HUES6 (cell line): ENCODE measurements around the gene ACRBP.

Experiments used
- H3K27ac ChIP-seq: 2 replicates; pipeline ENCODE4 v1.7.0; 2013; ENCODE audit warnings: low read depth, mild to moderate bottlenecking, low read length, inconsistent platforms
- H3K27me3 ChIP-seq: 2 replicates; pipeline ENCODE4 v1.6.1; 2013; ENCODE audit warnings: low read length; ENCODE audit not compliant: control insufficient read depth, insufficient read depth
- H3K36me3 ChIP-seq: 2 replicates; pipeline ENCODE4 v1.6.1; 2013; ENCODE audit warnings: low read length; ENCODE audit not compliant: control insufficient read depth, insufficient read depth
- H3K4me1 ChIP-seq: 2 replicates; pipeline ENCODE4 v1.6.1; 2013; ENCODE audit warnings: low read length; ENCODE audit not compliant: control insufficient read depth, insufficient read depth
- H3K4me3 ChIP-seq: 2 replicates; pipeline ENCODE4 v1.5.1; 2013; ENCODE audit warnings: low read depth, low read length
- H3K9ac ChIP-seq: one replicate; pipeline ENCODE4 v1.6.1; 2013; ENCODE audit warnings: mild to moderate bottlenecking, low read length
- H3K9me3 ChIP-seq: 2 replicates; pipeline ENCODE4 v1.6.1; 2013; ENCODE audit warnings: low read depth, low read length; ENCODE audit not compliant: control insufficient read depth, insufficient read depth

Gene ACRBP

DNA sequence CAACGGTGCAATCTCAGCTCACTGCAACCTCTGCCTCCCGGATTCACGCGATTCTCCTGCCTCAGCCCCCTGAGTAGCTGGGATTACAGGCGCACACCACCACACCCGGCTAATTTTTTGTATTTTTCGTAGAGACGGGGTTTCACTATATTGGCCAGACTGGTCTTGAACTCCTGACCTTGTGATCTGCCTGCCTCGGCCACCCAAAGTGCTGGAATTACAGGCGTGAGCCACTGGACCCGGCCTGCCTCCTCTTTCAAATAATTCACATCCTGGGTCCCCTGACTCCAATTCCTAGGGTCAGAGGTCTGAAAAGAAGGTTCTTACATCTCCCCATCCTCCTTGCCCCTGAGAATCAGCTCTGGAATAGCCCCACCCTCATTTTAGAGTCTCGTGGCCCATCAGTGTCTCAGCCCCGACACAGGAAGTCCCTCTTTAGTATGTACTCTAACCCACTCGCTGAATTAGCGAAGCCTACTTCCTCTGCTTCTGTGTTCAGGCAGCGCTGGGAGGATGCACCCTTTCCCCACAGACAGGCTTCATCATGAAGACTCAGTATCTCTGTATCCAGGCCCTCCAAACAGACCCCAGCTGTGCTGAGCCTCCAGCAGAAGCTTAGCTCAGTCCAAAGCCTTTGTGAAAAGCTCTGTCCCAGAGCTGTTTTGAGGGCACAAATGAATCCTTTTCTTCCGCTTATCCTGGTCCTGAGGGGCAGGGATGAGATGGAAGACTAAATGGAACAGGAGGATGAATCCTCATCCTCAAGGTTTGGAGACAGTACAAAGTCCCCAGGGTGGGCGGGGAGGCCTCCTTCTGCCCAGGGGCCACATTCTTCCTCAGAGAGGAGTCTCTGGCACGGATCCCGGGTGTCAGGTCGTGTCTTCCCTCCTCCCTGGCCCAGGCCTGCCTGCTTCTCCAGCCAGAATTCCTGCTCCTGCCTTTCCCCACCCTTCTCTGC is 14.9 kb downstream of the ACRBP start:
- Histone ChIP-seq H3K9ac (peak overlapping the region; percentile 17), H3K9me3 (no peaks in the 10 kb centered on the region), H3K27me3 (no peaks in the 10 kb centered on the region), H3K27ac (no peak overlapping the region), H3K36me3 (no peaks in the 10 kb centered on the region), H3K4me1 (peaks cover 27% of the 10 kb centered on the region; the same call in 1 of the 2 replicates), H3K4me3 (no peak overlapping the region)

DNA sequence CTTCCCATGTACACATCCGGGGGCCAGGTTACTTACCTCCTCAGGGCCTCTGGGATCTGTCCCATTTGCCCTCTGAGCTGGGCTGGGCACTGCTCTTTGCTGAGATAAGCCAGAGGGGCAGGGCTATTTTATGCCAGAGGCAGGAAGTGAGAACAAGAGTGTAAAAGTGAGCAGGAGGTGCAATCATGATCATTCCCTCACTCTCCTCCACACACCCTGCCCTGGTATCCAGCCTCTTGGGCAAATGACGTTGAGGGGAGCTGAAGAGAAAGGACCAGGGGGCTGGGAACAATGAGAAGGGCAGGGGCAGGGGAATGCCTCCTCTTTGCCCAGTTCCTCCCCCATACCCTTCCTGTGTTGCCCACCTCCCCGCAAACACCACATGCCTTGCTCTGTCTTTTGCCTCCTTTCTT is 15.7 kb downstream of the ACRBP start:
- no peak overlapping the region for H3K9ac ChIP-seq
- no peaks in the 10 kb centered on the region for H3K27me3 ChIP-seq
- H3K4me3 ChIP-seq = no peak overlapping the region
- peaks cover 27% of the 10 kb centered on the region; the same call in 1 of the 2 replicates for H3K4me1 ChIP-seq
- H3K27ac ChIP-seq = no peak overlapping the region
- H3K36me3 ChIP-seq = no peaks in the 10 kb centered on the region
- H3K9me3 ChIP-seq = no peaks in the 10 kb centered on the region

DNA sequence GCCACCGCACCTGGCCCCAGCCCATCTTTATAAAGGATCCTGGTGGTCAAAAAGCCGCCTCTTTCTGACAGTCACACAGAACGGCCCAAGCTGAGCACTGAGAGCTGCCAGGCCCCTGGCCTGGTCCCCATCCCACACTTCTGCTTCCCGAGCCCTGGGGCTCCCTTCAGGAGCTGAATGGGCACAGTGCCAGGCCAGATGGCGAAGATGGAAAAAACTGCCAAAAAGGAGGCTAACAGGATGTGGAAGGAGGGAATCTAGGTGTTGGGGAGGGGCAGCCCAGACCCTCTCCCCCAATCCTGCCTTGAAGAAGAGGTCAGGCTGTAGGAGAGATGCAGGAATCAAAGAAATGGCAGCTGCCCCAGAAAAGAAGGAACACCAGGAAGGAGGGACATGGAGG is 16.5 kb downstream of the ACRBP start:
- Histone ChIP-seq H3K27me3 (no peaks in the 10 kb centered on the region), H3K9ac (no peak overlapping the region), H3K9me3 (no peaks in the 10 kb centered on the region), H3K36me3 (no peaks in the 10 kb centered on the region), H3K4me3 (no peak overlapping the region), H3K27ac (no peak overlapping the region), H3K4me1 (peaks cover 19% of the 10 kb centered on the region; the same call in 1 of the 2 replicates)

DNA sequence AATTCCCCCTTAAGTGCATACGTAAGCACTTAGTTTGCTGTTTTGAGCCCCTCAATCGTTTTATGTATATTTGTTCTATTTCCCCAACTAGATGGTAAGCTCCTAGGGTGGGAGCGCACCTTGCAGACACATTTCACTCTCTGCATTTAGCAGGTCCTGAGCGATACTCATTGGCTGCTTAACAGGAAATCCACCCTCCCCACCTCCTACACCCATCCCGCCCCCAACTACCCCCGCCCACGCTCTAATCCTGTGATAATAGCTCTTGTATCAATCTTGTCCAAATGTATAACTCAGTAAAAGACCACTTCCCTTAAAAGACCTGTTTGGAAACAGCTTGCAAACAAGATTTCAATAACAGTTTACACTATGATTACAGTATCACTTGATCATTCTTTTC is 19.6 kb downstream of the ACRBP start:
- Histone ChIP-seq H3K27ac (no peak overlapping the region), H3K36me3 (no peaks in the 10 kb centered on the region), H3K4me1 (peaks cover 7% of the 10 kb centered on the region; the same call in 1 of the 2 replicates), H3K9me3 (no peaks in the 10 kb centered on the region), H3K27me3 (no peaks in the 10 kb centered on the region), H3K9ac (no peak overlapping the region), H3K4me3 (no peak overlapping the region)

DNA sequence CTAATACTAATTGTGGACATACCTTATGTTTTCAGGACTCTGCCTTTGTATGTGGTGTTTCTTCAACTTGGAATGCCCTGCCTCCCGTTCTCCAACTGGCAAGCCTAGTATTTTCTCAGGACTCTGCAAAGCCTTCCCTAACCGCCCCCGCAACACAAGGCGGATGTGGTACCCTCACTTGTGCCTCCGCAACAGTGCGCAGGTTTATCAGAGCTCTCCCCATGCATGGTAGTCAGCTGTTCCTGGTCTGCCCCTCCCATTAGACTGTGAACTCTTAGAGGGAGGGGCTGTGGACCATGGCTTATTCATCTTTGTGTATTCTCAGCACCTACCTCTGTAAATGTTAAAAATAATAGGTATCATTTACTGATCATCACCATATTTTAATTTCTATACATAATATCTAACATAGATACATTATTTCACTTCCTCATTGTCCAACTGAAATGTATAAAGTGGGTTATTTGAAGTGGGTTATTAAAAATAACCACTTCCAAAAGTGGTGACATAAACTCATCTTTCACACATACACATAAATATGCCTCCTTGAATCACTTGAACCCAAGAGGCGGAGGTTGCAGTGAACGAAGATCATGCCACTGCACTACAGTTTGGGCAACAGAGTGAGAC is 20.5 kb downstream of the ACRBP start:
- no peak overlapping the region for H3K9ac ChIP-seq
- peaks cover 3% of the 10 kb centered on the region; the same call in 1 of the 2 replicates for H3K4me1 ChIP-seq
- H3K27ac ChIP-seq = no peak overlapping the region
- H3K9me3 ChIP-seq = no peaks in the 10 kb centered on the region
- H3K27me3 ChIP-seq = no peaks in the 10 kb centered on the region
- H3K36me3 ChIP-seq = no peaks in the 10 kb centered on the region
- no peak overlapping the region for H3K4me3 ChIP-seq

DNA sequence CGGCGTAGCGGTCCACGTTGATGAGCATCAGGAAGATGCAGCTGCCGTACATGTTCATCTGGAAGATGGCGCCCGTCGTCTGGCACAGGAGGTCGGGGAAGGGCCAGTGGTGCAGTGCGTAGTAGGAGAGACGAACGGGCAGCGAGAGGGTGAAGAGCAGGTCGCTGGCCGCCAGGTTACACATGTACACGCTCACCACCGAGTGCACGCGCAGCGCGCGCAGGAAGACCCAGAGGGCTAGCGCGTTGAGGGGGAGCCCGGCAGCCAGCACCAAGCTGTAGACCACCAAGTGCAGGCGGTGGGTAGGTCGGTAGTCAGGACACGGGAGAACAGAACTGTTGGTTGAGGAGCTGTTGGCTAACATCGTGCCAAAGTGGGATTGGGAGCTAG is 26.4 kb downstream of the ACRBP start:
- Histone ChIP-seq H3K4me1 (peaks cover 6% of the 10 kb centered on the region; the same call in 1 of the 2 replicates), H3K9ac (no peak overlapping the region), H3K36me3 (no peaks in the 10 kb centered on the region), H3K27me3 (peaks cover 22% of the 10 kb centered on the region), H3K4me3 (peak overlapping the region; percentile 18; the same call in 1 of the 2 replicates), H3K27ac (no peak overlapping the region), H3K9me3 (no peaks in the 10 kb centered on the region)

DNA sequence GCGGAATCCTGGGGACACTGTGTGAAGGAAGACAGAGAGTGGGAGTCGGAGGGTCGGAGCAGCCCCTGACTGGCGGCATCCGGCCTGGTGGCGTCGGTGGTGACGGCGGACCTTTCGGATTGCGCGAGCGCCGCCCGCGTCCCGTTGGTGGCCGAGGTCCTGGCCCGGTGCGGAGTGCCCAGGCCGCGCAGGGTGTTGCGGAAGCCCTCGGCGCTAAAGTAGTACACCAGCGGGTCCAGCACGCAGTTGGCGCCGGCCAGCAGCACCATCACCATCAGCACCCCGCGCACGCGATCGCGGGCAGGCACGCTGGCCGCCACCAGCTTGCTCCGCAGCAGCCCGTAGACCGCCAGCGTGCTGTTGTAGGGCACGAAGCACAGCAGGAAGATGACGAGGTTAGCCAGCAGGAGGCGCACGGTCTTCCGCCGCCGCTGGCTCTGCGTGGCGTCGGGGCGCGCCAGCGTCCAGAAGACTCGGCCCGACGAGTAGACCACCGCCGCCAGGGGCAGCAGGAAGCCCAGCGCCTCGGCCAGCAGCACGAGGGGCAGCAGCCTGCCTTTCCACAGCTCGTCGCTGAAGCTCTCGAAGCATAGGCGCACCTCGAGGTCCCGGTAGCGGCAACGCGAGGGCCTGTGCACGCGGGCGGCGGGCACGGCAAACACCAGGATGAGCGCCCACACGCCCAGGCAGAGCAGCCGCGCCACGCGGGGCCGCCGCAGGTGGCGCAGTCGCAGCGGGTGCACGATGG is 26.9 kb downstream of the ACRBP start:
- Histone ChIP-seq H3K9me3 (no peaks in the 10 kb centered on the region), H3K9ac (peak overlapping the region; percentile 20), H3K36me3 (no peaks in the 10 kb centered on the region), H3K4me1 (peaks cover 10% of the 10 kb centered on the region), H3K4me3 (peak overlapping the region; percentile 49; the same call in 1 of the 2 replicates), H3K27ac (no peak overlapping the region), H3K27me3 (peaks cover 22% of the 10 kb centered on the region)

DNA sequence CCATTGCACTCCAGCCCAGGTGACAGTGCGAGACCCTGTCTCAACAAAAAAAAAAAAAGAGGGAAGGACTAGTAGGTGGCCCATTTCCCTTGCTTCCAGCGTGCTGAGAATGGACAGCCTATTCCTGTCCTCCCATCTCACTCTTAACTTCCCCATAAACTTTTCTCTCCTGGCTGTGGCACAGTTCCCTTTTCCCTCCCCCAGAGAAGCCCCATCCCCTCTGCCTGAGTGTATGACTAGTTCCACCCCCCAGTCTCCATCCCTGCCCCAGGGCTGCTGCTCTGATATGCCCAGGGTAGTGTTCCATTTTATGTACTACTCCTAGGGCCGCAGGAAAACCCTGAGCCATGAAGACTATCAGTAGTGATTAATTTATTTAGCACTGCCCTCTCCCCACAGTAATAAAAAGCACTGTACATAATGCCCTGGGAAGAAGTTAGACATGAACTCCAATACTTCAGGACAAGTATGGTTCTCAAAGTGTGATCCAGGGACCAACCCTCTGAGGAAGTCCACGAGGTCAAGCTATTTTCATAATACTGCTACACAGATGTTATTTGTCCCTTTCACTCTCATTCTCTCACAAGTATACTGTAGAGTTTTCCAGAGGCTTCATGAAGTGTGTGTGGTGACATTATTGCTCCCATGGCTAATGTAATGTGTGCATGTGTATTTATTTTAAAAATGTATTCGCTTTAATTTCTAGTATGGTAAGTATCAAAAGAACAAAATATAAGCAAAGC is 28.6 kb downstream of the ACRBP start:
- H3K36me3 ChIP-seq = no peaks in the 10 kb centered on the region
- H3K4me3 ChIP-seq = no peak overlapping the region
- no peaks in the 10 kb centered on the region for H3K9me3 ChIP-seq
- peaks cover 18% of the 10 kb centered on the region for H3K4me1 ChIP-seq
- H3K9ac ChIP-seq = no peak overlapping the region
- H3K27me3 ChIP-seq = peaks cover 22% of the 10 kb centered on the region
- H3K27ac ChIP-seq = no peak overlapping the region

DNA sequence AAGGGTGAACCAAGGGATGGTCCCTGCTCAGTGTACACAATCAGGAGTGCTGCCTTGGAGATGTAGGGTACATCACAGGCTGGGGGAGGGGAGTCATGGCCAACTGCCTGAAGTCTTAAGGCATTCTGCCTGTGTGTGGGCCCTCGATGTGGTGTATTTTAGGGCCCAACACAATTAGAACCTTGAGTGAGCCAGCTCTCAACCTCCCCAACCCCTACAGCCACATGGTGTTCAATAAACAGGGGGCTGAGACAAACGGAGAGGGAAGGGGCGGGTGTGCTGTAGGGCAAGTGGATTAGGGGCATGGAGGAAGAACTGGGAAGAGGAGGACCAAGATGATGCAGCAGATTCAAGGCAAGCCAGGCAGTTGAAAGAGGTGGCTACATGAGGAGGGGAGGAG is 31.4 kb downstream of the ACRBP start:
- H3K9me3 ChIP-seq = no peaks in the 10 kb centered on the region
- no peak overlapping the region for H3K4me3 ChIP-seq
- H3K27ac ChIP-seq = no peak overlapping the region
- no peak overlapping the region for H3K9ac ChIP-seq
- no peaks in the 10 kb centered on the region for H3K36me3 ChIP-seq
- H3K27me3 ChIP-seq = peaks cover 16% of the 10 kb centered on the region
- peaks cover 41% of the 10 kb centered on the region for H3K4me1 ChIP-seq

DNA sequence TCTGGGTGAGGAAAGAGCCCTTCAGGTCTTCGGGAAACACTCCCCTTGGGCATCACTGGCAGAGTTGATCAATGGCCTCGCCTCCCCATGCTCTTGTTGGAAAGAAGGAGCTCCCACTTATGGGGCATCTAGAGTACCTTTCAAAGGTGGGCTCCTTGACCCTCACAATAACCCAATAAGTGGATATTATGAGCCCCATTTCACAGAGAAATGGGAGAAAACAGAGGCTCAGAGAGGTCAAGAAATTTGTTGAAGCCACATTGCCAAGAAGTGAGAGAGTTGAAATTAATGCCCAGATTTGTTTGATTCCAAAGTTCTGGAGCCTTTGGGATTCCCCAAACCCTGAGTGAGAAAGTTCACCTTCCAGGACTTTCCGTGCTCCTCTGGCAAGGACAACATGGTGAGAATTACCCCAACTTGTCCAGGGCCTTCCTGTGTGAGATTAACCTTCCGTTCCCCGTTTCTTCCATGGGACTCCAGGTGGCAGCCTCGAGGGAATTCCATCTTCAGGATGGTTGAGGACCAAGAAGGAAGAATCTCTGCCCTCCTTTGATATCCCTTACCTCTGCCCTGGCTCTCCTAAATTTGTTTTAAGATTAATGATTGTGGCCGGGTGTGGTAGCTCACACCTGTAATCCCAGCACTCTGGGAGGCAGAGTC is 32.6 kb downstream of the ACRBP start:
- H3K9me3 ChIP-seq = no peaks in the 10 kb centered on the region
- H3K27ac ChIP-seq = peak overlapping the region; percentile 67; the same call in 1 of the 2 replicates
- peaks cover 42% of the 10 kb centered on the region for H3K4me1 ChIP-seq
- H3K9ac ChIP-seq = peak overlapping the region; percentile 18
- peak overlapping the region; percentile 65 for H3K4me3 ChIP-seq
- H3K36me3 ChIP-seq = no peaks in the 10 kb centered on the region
- peaks cover 5% of the 10 kb centered on the region; the same call in 1 of the 2 replicates for H3K27me3 ChIP-seq
